Esophagus squamous epithelium (tissue), 5 donors: ENCODE data around the gene MALRD1. TPM values are rescaled to one million over a fixed set of nuclear protein-coding genes. Genes with fewer than 3 reads are reported as not detected.

Experiments
- DNase-seq: peaks from one replicate; lab custom pipeline; 2025; lab: John Stamatoyannopoulos, UW
- H3K27ac ChIP-seq, 4 donors: fragments of 200-600 bp; sonication (generic); one replicate each; pipeline ENCODE4 v1.5.1; 2016 to 2019; ENCODE audit warnings: mild to moderate bottlenecking in 1 of 4
- H3K27me3 ChIP-seq, 4 donors: fragments of 200-600 bp; sonication (generic); 1 replicate in 3 of 4; 2 replicates in 1 of 4; pipeline versions ENCODE4 v1.5.1 to v1.6.0; 2017 to 2021; ENCODE audit warnings: antibody characterized with exemption in 1 of 4
- H3K36me3 ChIP-seq, 3 donors: fragments of 200-600 bp; sonication (generic); one replicate each; pipeline ENCODE4 v1.5.1; 2016 to 2019
- H3K4me1 ChIP-seq, 3 donors: fragments of 200-600 bp; sonication (generic); one replicate each; pipeline ENCODE4 v1.5.1; 2017 to 2019
- H3K4me3 ChIP-seq, 4 donors: fragments of 200-600 bp; sonication (generic); 1 replicate in 3 of 4; 2 replicates in 1 of 4; pipeline ENCODE4 v1.5.1; 2016 to 2019; ENCODE audit warnings: mild to moderate bottlenecking in 2 of 4, moderate library complexity in 1 of 4
- H3K9me3 ChIP-seq, 3 donors: fragments of 200-600 bp; sonication (generic); one replicate each; pipeline ENCODE4 v1.5.1; 2016 to 2019
- POLR2A ChIP-seq, 4 donors: fragments of 450-650 bp; IDR thresholded peaks; one replicate each; pipeline ENCODE4 v1.6.1; 2017; ENCODE audit warnings: antibody characterized with exemption in 4 of 4, mild to moderate bottlenecking in 4 of 4, moderate library complexity in 3 of 4
- WGBS, 2 donors: methylation state at CpG; one replicate each; pipeline ENCODE4 v1.1.5; 2018; 5-methylcytosine and 5-hydroxymethylcytosine counted together
- intact Hi-C: fragments of 100-400 bp; cut with DNase I; formaldehyde crosslinking; loops from one replicate; pipeline ENCODE4 v1.15.0; 2022
- total RNA-seq, 4 donors: library from RNA; depleted of rRNA; stranded (reverse); fragments of >200 nt; gene quantifications; one replicate each; pipeline ENCODE4 v1.1.0, GENCODE V29; 2016
- TF ChIP-seq, protein P1 (sequence below), 6 experiments: fragments of 450-650 bp in 4 of 6; fragments of 200-600 bp in 2 of 6; sonication (generic) in 2 of 6; IDR thresholded peaks; one replicate each; pipeline ENCODE4 v1.5.1; 2016 to 2019; ENCODE audit warnings: antibody characterized with exemption in 6 of 6, mild to moderate bottlenecking in 4 of 6, moderate library complexity in 4 of 6
- donor health status: DM: yes; HTN: yes; CAD: no.

Gene MALRD1
- total RNA-seq, 4 donors from 2014 or later = 0.38 TPM; not detected in 3

DNA sequence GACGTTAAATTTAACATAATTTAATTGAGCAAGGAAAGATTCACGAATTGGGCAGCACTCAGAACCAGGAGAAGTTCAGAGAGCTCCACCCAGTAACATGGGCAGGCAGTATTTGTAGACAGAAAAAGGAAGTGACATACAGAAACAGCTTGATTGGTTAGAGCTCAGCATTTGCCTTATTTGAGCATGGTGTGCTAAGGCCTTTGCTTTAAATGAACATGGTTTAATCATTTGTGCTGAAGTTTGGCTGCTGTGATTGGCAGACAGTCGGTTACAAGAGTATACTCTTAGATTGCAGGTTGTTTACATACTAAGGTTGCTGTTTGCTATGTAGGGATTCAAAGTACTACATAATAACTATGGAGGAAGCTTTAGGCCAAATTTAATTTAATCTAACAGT is 199.2 kb downstream of the MALRD1 start:
- H3K9me3 ChIP-seq = no peaks in the 10 kb centered on the region
- 55 to 56% methylated on average over 3 of the region's 3 CpGs for WGBS, 2 donors
- intact Hi-C loops = no loop called here
- TF ChIP-seq, protein P1, sequence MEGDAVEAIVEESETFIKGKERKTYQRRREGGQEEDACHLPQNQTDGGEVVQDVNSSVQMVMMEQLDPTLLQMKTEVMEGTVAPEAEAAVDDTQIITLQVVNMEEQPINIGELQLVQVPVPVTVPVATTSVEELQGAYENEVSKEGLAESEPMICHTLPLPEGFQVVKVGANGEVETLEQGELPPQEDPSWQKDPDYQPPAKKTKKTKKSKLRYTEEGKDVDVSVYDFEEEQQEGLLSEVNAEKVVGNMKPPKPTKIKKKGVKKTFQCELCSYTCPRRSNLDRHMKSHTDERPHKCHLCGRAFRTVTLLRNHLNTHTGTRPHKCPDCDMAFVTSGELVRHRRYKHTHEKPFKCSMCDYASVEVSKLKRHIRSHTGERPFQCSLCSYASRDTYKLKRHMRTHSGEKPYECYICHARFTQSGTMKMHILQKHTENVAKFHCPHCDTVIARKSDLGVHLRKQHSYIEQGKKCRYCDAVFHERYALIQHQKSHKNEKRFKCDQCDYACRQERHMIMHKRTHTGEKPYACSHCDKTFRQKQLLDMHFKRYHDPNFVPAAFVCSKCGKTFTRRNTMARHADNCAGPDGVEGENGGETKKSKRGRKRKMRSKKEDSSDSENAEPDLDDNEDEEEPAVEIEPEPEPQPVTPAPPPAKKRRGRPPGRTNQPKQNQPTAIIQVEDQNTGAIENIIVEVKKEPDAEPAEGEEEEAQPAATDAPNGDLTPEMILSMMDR (IDR thresholded peaks at IDR 0.05) = no peak
- no peak for TF ChIP-seq POLR2A (IDR thresholded peaks at IDR 0.05)
- H3K4me3 ChIP-seq = no peak overlapping the region
- no peaks in the 10 kb centered on the region for H3K27me3 ChIP-seq
- DNase-seq = no peak
- no peaks in the 10 kb centered on the region for H3K4me1 ChIP-seq
- H3K27ac ChIP-seq = no peak overlapping the region
- H3K36me3 ChIP-seq = no peaks in the 10 kb centered on the region

DNA sequence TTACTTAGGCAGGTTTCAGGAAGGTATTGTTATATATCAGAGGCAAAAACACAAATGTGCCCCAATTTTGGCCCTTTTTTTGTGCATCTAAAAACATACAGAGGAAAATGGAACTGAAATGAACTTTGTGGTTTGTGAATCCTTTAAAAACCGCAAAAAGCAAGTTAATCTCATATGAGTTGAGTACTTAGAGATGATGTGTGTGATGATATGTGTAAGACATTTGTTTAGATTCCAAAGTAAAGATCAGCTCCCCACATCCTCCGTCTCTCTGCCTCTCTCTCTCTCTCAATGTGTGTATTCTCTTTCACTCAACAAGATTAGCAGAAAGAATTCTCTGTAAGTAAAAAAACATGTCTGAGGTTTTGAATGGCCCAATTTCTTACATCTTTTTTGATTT is 201.9 kb downstream of the MALRD1 start:
- H3K27me3 ChIP-seq = no peaks in the 10 kb centered on the region
- no peak for TF ChIP-seq POLR2A (IDR thresholded peaks at IDR 0.05)
- TF ChIP-seq, protein P1 (IDR thresholded peaks at IDR 0.05) = no peak
- intact Hi-C loops = no loop called here
- no peaks in the 10 kb centered on the region for H3K4me1 ChIP-seq
- no peak for DNase-seq
- 34 to 36% methylated on average over 2 of the region's 2 CpGs for WGBS, 2 donors
- no peaks in the 10 kb centered on the region for H3K9me3 ChIP-seq
- H3K27ac ChIP-seq = no peak overlapping the region
- H3K4me3 ChIP-seq = no peak overlapping the region
- H3K36me3 ChIP-seq = no peaks in the 10 kb centered on the region

DNA sequence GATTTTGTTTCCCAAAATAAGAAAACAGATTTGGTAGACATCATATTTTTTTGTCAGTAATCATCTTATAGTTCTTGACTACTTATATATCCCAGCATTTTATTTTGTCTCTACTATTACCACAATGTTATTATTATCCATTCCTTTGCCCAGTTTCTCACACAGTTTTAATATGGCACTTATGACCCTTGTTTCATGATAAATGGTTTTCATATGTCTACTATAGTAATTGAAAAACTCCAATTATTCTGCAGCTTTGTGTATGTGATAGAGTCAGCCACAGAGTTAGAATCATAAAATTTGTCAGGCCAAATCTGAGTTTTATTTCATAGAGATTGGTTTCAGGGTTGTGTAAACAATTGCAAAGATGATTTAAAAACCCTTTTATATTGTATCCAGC is 203.9 kb downstream of the MALRD1 start:
- DNase-seq = no peak
- H3K4me3 ChIP-seq = no peak overlapping the region
- no peaks in the 10 kb centered on the region for H3K27me3 ChIP-seq
- no peaks in the 10 kb centered on the region for H3K9me3 ChIP-seq
- no peaks in the 10 kb centered on the region for H3K4me1 ChIP-seq
- no peaks in the 10 kb centered on the region for H3K36me3 ChIP-seq
- H3K27ac ChIP-seq = no peak overlapping the region
- no peak for TF ChIP-seq POLR2A (IDR thresholded peaks at IDR 0.05)
- intact Hi-C loops = no loop called here

DNA sequence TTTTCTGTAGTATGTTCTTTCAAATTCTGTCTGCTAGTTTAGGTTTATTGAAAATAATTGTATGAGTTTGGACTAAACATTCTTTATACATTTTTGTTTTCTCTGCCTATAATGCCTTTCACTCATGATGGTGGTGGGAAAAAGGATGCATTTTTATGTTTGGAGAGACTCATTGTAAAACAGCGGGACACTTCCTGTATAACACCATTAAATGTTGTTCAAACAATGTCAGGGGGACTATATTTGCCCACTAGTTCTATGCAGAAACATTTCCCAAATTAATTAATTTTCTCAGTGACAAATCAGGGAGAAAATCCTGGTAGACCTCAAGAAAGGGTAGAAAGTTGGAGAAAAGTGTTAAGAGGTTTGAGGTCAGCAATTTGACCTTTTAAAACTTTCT is 207.7 kb downstream of the MALRD1 start:
- H3K36me3 ChIP-seq = no peaks in the 10 kb centered on the region
- no peaks in the 10 kb centered on the region for H3K4me1 ChIP-seq
- TF ChIP-seq, protein P1 (IDR thresholded peaks at IDR 0.05) = no peak
- TF ChIP-seq POLR2A (IDR thresholded peaks at IDR 0.05) = no peak
- H3K9me3 ChIP-seq = no peaks in the 10 kb centered on the region
- DNase-seq = no peak
- H3K4me3 ChIP-seq = no peak overlapping the region
- intact Hi-C loops = no loop called here
- no peaks in the 10 kb centered on the region for H3K27me3 ChIP-seq
- WGBS, 2 donors = 36 to 65% methylated on average over 1 of the region's 1 CpG
- no peak overlapping the region for H3K27ac ChIP-seq

DNA sequence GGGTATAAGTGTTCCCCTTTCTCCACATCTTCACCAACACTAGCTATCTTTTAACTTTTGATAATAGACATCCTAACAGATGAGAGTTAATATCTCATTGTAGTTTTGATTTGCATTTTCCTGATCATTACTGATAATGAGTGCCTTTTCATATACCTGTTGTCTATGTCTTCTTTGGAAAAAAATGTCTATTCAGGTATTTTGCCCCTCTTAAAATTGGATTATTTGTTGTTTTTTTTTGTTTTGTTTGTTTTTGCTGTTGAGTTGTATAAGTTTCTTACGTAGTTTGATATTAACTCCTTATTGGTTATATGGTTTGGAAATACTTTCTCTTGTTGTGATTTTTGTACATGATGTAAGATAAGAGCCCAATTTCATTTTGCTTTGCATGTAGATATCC is 214.7 kb downstream of the MALRD1 start:
- H3K36me3 ChIP-seq = no peaks in the 10 kb centered on the region
- H3K4me1 ChIP-seq = no peaks in the 10 kb centered on the region
- DNase-seq = no peak
- H3K4me3 ChIP-seq = no peak overlapping the region
- intact Hi-C loops = no loop called here
- no peaks in the 10 kb centered on the region for H3K9me3 ChIP-seq
- H3K27me3 ChIP-seq = no peaks in the 10 kb centered on the region
- 67 to 71% methylated on average over 1 of the region's 1 CpG for WGBS, 2 donors
- H3K27ac ChIP-seq = no peak overlapping the region
- no peak for TF ChIP-seq POLR2A (IDR thresholded peaks at IDR 0.05)
- TF ChIP-seq, protein P1 (IDR thresholded peaks at IDR 0.05) = no peak

DNA sequence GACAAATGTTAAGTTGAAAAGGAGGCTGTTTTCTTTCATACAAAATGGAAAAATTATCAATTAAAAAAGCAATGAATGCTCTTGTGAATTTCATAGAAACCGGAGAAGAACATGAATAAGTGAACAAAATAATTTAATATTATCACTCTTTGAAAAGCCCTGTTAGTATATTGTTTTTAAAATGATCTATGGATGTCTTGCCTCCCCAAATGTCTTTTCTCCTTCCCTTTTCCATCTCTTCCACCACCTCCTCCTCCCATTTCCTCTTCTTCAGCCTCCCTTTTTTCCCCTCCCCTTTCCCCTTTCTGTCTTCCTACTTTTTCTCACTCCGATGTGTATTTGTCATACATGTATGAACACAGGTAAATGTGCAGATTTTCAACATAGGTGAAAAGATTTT is 234.7 kb downstream of the MALRD1 start:
- Histone ChIP-seq H3K9me3 (no peaks in the 10 kb centered on the region), H3K4me3 (no peak overlapping the region), H3K27me3 (no peaks in the 10 kb centered on the region), H3K4me1 (no peaks in the 10 kb centered on the region), H3K27ac (no peak overlapping the region), H3K36me3 (no peaks in the 10 kb centered on the region)
- 67 to 82% methylated on average over 2 of the region's 2 CpGs for WGBS, 2 donors
- DNase-seq = no peak
- TF ChIP-seq, protein P1 (IDR thresholded peaks at IDR 0.05) = no peak
- TF ChIP-seq POLR2A (IDR thresholded peaks at IDR 0.05) = no peak
- intact Hi-C loops = no loop called here
